Dedifferentiated amniotic fluid mesenchymal stem cell (primary cell): ENCODE results near the gene ANKEF1.
A peak's percentile ranks its signal among the peaks of the same experiment; 100 is the strongest.
"Not testable (repeated sequence)": the region's sequence is repeated elsewhere in the genome, so short reads cannot be mapped to it uniquely, and the experiment has no call there.

Source experiments
- DNase-seq: peaks from one replicate; pipeline ENCODE4 v3.0.0-alpha.2; 2016; ENCODE audit errors: extremely low spot score

Gene ANKEF1

GRCh38 chr20:10034717-10035571, at the start of gene ANKEF1:
ANKEF1 (plus strand) TSS chr20:10034987; CDS start chr20:10038302, 3,315 bp downstream.
- DNase-seq, result no peak

GRCh38 chr20:9985281-9985680, 49.5 kb upstream of the ANKEF1 start:
- no peak for DNase-seq

- DNase-seq, result no peak
Measured at GRCh38 chr20:9985773-9986172, 49.0 kb upstream of the ANKEF1 start.

GRCh38 chr20:9989066-9989724, 45.6 kb upstream of the ANKEF1 start:
- peak; percentile 74 for DNase-seq

- no peak for DNase-seq
Measured at GRCh38 chr20:9993137-9993536, 41.6 kb upstream of the ANKEF1 start.

- DNase-seq, result no peak
Measured at GRCh38 chr20:9994676-9995075, 40.1 kb upstream of the ANKEF1 start.

GRCh38 chr20:9995510-9996272, 39.1 kb upstream of the ANKEF1 start:
- no peak for DNase-seq

GRCh38 chr20:9996944-9997343, 37.8 kb upstream of the ANKEF1 start:
- DNase-seq, result peak; percentile 31

GRCh38 chr20:9999645-10000044, 35.1 kb upstream of the ANKEF1 start:
- no peak for DNase-seq

GRCh38 chr20:10002866-10003265, 31.9 kb upstream of the ANKEF1 start:
- no peak for DNase-seq

GRCh38 chr20:10004900-10005299, 29.9 kb upstream of the ANKEF1 start:
- DNase-seq, result no peak

- no peak for DNase-seq
Measured at GRCh38 chr20:10005885-10006284, 28.9 kb upstream of the ANKEF1 start.

GRCh38 chr20:10006447-10007090, 28.2 kb upstream of the ANKEF1 start:
- DNase-seq, result no peak

GRCh38 chr20:10007158-10007557, 27.6 kb upstream of the ANKEF1 start:
- DNase-seq, result no peak

GRCh38 chr20:10007747-10008146, 27.0 kb upstream of the ANKEF1 start:
- no peak for DNase-seq

- no peak for DNase-seq
Measured at GRCh38 chr20:10012464-10012863, 22.3 kb upstream of the ANKEF1 start.

GRCh38 chr20:10014431-10014830, 20.4 kb upstream of the ANKEF1 start:
- DNase-seq, result no peak

- no peak for DNase-seq
Measured at GRCh38 chr20:10020937-10021336, 13.8 kb upstream of the ANKEF1 start.

GRCh38 chr20:10022625-10023024, 12.2 kb upstream of the ANKEF1 start:
- DNase-seq, result no peak

GRCh38 chr20:10023911-10024310, 10.9 kb upstream of the ANKEF1 start:
- no peak for DNase-seq

GRCh38 chr20:10031451-10032215, 3.2 kb upstream of the ANKEF1 start:
- DNase-seq, result not testable (repeated sequence)
